Fibroblast of pulmonary artery (primary cell): Measurements from ENCODE around the gene ACBD7.

Experiments used
- DNase-seq: peaks from one replicate; pipeline ENCODE4 v3.0.0-alpha.2; 2010; ENCODE audit warnings: low read depth
- H3K4me3 ChIP-seq: replicated peaks from 2 replicates; pipeline ENCODE4 v1.5.1; 2011; ENCODE audit warnings: low read depth, mild to moderate bottlenecking, control low read depth, low read length, moderate library complexity
- TF ChIP-seq, protein P1 (sequence below): IDR thresholded peaks from 2 replicates; pipeline ENCODE4 v1.5.1; 2011; ENCODE audit warnings: mild to moderate bottlenecking, control low read depth, low read length, inconsistent platforms; ENCODE audit errors: missing control alignments

Gene ACBD7

DNA sequence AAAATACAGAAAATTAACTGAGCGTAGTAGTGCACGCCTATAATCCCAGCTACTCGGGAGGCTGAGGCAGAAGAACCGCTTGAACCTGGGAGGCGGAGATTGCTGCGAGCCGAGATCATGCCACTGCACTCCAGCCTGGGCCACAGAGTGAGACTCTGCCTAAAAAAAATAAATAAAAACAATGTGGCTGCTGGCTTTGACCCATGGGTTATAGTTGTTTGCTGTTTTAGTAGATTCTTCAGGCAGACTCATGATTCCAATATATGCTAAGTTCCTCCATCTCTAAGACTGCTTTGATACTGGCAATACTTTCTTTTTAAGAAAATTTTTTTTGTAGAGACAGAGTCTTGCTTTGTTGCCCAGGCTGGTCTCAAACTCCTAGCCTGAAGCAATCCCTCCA lies 36.5 kb downstream of the ACBD7 start:
- TF ChIP-seq, protein P1, sequence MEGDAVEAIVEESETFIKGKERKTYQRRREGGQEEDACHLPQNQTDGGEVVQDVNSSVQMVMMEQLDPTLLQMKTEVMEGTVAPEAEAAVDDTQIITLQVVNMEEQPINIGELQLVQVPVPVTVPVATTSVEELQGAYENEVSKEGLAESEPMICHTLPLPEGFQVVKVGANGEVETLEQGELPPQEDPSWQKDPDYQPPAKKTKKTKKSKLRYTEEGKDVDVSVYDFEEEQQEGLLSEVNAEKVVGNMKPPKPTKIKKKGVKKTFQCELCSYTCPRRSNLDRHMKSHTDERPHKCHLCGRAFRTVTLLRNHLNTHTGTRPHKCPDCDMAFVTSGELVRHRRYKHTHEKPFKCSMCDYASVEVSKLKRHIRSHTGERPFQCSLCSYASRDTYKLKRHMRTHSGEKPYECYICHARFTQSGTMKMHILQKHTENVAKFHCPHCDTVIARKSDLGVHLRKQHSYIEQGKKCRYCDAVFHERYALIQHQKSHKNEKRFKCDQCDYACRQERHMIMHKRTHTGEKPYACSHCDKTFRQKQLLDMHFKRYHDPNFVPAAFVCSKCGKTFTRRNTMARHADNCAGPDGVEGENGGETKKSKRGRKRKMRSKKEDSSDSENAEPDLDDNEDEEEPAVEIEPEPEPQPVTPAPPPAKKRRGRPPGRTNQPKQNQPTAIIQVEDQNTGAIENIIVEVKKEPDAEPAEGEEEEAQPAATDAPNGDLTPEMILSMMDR = no peak
- DNase-seq = no peak
- no peak overlapping the region for H3K4me3 ChIP-seq

DNA sequence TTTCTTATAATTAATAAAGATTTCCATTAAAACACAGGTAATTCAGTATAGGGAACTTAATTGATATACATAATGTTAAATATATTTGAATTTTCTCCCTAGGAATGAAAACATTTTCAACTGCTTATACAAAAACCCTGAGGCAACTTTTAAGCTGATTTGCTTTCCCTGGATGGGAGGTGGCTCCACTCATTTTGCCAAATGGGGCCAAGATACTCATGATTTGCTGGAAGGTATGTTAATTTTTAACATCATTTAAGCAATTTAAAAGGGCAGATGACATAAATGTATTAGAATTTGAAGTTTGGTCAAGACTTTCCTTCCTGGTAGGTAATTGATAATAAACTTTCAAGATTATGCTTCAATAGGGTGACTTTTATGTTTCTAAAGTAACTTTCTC lies 39.0 kb downstream of the ACBD7 start:
- no peak for DNase-seq
- H3K4me3 ChIP-seq = no peak overlapping the region

DNA sequence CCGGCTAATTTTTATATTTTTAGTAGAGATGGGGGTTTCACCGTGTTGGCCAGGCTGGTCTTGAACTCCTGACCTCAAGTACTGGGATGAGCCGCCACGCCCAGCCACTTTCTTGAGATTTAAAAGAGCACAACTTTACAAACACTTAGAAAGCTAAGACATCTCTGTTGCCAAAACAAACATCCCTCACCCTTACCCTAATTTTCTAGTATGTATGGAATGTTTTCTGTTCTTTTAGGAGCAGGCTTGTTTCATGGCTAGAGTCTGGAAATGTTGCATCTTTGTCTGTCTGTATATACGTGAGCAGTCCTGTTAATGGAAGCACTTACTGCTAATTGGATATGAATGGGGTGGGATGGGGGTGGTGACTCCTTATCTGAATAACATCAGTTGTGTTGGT lies 42.0 kb downstream of the ACBD7 start:
- TF ChIP-seq, protein P1 = no peak
- H3K4me3 ChIP-seq = no peak overlapping the region
- peak; percentile 66 for DNase-seq

More for the DNA sequence above, 39.0 kb downstream of the ACBD7 start:
- TF ChIP-seq, protein P1 = no peak

DNA sequence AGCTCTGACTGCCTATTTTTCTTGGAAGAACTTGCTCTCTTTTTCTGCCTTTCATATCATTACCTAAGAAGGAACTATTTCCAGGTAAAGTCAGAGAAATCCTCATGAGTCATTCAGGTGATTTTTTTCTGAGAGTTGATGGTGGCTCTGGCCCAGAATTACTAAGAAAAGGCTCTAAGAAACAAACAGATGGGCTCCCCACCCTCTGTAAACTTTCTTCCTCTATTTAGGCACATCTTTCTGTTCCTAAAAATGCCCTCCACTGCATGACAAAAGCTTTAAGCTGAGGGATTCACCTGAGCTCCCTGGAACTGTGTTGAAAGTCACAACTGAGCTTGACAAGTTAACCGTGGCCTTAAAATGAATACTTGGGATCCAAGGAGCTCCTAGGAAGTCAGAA lies 43.2 kb downstream of the ACBD7 start:
- no peak overlapping the region for H3K4me3 ChIP-seq
- no peak for DNase-seq
- TF ChIP-seq, protein P1 = no peak

DNA sequence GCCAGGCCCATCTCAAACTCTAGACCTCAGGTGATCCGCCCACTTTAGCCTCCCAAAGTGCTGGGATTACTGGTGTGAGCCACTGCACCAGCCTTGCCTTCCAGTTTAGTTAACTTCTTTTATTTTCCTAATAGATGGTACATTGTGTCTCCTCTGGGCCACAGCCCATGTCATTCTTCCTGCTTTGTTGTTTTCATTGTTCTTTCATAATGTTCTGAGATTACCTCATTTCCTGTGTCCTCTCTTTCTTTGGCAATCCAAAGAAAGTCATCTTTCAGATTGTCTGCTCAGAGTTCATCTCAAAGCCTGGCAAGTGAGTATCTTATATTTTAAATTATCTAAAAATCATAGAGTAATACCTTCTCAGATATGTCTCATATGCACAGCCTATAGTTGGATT lies 44.9 kb downstream of the ACBD7 start, which contains the start of gene OLAH:
OLAH (plus strand) TSS at position 270 of the 400 bp plus-strand sequence. CDS start 3,346 bp downstream, outside the sequence.
- TF ChIP-seq, protein P1 = no peak
- no peak within 1 kb of the TSS for H3K4me3 ChIP-seq
- DNase-seq = peak; percentile 24

DNA sequence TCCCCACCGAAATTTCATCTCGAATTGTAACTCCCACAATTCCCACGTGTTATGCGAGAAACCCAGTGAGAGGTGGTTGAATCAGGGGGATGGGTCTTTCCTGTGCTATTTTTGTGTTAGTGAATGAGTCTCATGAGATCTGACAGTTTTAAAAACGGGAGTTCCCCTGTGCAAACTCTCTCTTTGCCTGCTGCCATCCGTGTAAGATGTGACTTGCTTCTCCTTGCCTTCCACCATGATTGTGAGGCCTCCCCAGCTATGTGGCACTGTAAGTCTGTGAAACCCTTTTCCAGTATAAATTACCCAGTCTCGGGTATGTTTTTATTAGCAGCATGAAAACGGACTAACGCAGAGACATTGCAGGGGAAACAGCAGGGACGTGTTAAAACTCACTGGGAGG lies 50.2 kb downstream of the ACBD7 start:
- no peak for DNase-seq
- no peak overlapping the region for H3K4me3 ChIP-seq
- TF ChIP-seq, protein P1 = no peak

DNA sequence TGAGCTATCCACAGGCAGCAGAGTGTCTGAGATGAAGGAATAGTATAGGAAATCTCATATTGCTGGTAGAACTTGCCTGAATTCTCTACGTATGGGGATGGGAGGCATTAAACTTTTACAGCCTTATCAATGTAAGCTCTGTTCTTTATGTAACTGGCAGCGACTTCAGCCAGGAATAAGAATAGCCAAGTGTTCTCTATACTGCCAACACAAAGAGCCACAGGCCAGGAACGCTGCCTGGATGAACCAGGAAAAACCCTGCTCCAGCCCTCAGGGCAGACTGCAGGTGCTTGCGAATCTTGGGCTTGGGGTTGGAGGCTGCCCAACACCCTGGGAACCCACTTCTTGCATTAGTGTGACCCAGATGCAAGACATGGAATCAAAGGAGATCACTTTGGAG lies 50.9 kb downstream of the ACBD7 start:
- TF ChIP-seq, protein P1 = no peak
- H3K4me3 ChIP-seq = no peak overlapping the region
- DNase-seq = no peak
